HepG2 (cell line): ENCODE measurements around the gene NGLY1. TPM values are rescaled to one million over a fixed set of nuclear protein-coding genes. Genes with fewer than 3 reads are reported as not detected.

Source experiments
- ATF7 ChIP-seq, 2 experiments: fragments of 450-650 bp in 1 of 2; sonication (generic) in 1 of 2; formaldehyde crosslinking in 1 of 2; IDR thresholded peaks; 2 replicates each; pipeline versions ENCODE4 v1.4.0 to v1.6.1; 2016 to 2020; ENCODE audit warnings: antibody characterized with exemption in 1 of 2, mild to moderate bottlenecking in 1 of 2, missing genetic modification reagents in 1 of 2
- BHLHE40 ChIP-seq: IDR thresholded peaks from 2 replicates; pipeline ENCODE4 v1.6.1; 2011; ENCODE audit warnings: low read length, improper control_type of control experiment
- CREM ChIP-seq, 2 experiments: sonication (generic) in 1 of 2; formaldehyde crosslinking in 1 of 2; IDR thresholded peaks; 2 replicates each; pipeline versions ENCODE4 v1.4.0 to v1.6.1; 2016 to 2020; ENCODE audit warnings: antibody characterized with exemption in 1 of 2, mild to moderate bottlenecking in 1 of 2, missing genetic modification reagents in 1 of 2
- HNF1A ChIP-seq, 2 experiments: sonication (generic) in 1 of 2; formaldehyde crosslinking in 1 of 2; IDR thresholded peaks; 2 replicates each; pipeline versions ENCODE4 v1.4.0 to v1.6.1; 2016 to 2020; ENCODE audit warnings: borderline replicate concordance in 1 of 2, low read depth in 1 of 2, mild to moderate bottlenecking in 1 of 2, missing genetic modification reagents in 1 of 2
- HNRNPH1 ChIP-seq: fragments of 200-400 bp; formaldehyde crosslinking; optimal IDR thresholded peaks from 2 replicates; pipeline ENCODE3; 2017; ENCODE audit warnings: mild to moderate bottlenecking, low read depth, low read length
- MED8 ChIP-seq: sonication (generic); formaldehyde crosslinking; IDR thresholded peaks from 2 replicates; pipeline ENCODE4 v1.8.1; 2023; ENCODE audit warnings: mild to moderate bottlenecking, missing genetic modification reagents; ENCODE audit not compliant: insufficient replicate concordance
- MXI1 ChIP-seq: IDR thresholded peaks from 3 replicates; pipeline ENCODE4 v1.6.1; 2012; ENCODE audit warnings: low read depth, low read length, inconsistent platforms, borderline replicate concordance
- PAX8 ChIP-seq: sonication (generic); formaldehyde crosslinking; IDR thresholded peaks from 2 replicates; pipeline ENCODE4 v1.8.0; 2022; ENCODE audit warnings: mild to moderate bottlenecking, missing genetic modification reagents, borderline replicate concordance
- ZBTB38 ChIP-seq: sonication (generic); formaldehyde crosslinking; IDR thresholded peaks from 2 replicates; pipeline ENCODE4 v1.5.1; 2020; ENCODE audit warnings: mild to moderate bottlenecking, missing genetic modification reagents
- ZFP91 ChIP-seq: sonication (generic); formaldehyde crosslinking; IDR thresholded peaks from 2 replicates; pipeline ENCODE4 v1.9.0; 2022; ENCODE audit warnings: missing genetic modification reagents, mild to moderate bottlenecking, borderline replicate concordance
- ZNF33B ChIP-seq: sonication (generic); formaldehyde crosslinking; IDR thresholded peaks from 2 replicates; pipeline ENCODE4 v1.5.1; 2020; ENCODE audit warnings: mild to moderate bottlenecking, missing genetic modification reagents
- ZNF569 ChIP-seq: sonication (generic); formaldehyde crosslinking; IDR thresholded peaks from 2 replicates; pipeline ENCODE4 v1.5.0; 2020; ENCODE audit warnings: mild to moderate bottlenecking, missing genetic modification reagents, moderate library complexity, borderline replicate concordance
- ZNF891 ChIP-seq: sonication (generic); formaldehyde crosslinking; IDR thresholded peaks from 2 replicates; pipeline ENCODE4 v1.5.0; 2020; ENCODE audit warnings: mild to moderate bottlenecking, missing genetic modification reagents
- polyA plus RNA-seq, 8 experiments: library from polyadenylated mRNA; depleted of rRNA in 3 of 8; stranded (reverse) in 7 of 8; unstranded in 1 of 8; fragments of >200 nt; fragmentation: Illumina TruSeq in 4 of 8; extraction: Trizol in 4 of 8; gene quantifications; 2 replicates each; pipeline versions ENCODE4 v1.2.1 to v1.2.3, GENCODE V29; 2011 to 2016; ENCODE audit warnings: low read depth in 4 of 8, missing spikeins in 1 of 8, mixed read lengths in 1 of 8; ENCODE audit not compliant: insufficient read depth in 1 of 8
- total RNA-seq, 5 experiments: library from RNA; depleted of rRNA; stranded (reverse); fragments of >200 nt; fragmentation: Illumina TruSeq; extraction: Trizol; gene quantifications; 2 replicates each; pipeline ENCODE4 v1.2.3, GENCODE V29; 2016; ENCODE audit warnings: low read depth in 1 of 5
- TF ChIP-seq, protein P1 (sequence below): sonication (generic); formaldehyde crosslinking; IDR thresholded peaks from 2 replicates; pipeline ENCODE4 v1.4.0; 2020; ENCODE audit warnings: mild to moderate bottlenecking, low read depth, missing genetic modification reagents
- TF ChIP-seq, protein P2 (sequence below): sonication (generic); formaldehyde crosslinking; IDR thresholded peaks from 2 replicates; pipeline ENCODE4 v1.4.0; 2020; ENCODE audit warnings: mild to moderate bottlenecking, missing genetic modification reagents
- TF ChIP-seq, protein P3 (sequence below): sonication (generic); formaldehyde crosslinking; IDR thresholded peaks from 2 replicates; pipeline ENCODE4 v1.4.0; 2020; ENCODE audit warnings: missing genetic modification reagents

NGLY1 gene
- total and polyA plus RNA-seq, 2 of the 13 experiments (the other 11 are each of a cell fraction or from before 2014, with no cell fraction given), result 28.2 to 44.5 TPM

DNA sequence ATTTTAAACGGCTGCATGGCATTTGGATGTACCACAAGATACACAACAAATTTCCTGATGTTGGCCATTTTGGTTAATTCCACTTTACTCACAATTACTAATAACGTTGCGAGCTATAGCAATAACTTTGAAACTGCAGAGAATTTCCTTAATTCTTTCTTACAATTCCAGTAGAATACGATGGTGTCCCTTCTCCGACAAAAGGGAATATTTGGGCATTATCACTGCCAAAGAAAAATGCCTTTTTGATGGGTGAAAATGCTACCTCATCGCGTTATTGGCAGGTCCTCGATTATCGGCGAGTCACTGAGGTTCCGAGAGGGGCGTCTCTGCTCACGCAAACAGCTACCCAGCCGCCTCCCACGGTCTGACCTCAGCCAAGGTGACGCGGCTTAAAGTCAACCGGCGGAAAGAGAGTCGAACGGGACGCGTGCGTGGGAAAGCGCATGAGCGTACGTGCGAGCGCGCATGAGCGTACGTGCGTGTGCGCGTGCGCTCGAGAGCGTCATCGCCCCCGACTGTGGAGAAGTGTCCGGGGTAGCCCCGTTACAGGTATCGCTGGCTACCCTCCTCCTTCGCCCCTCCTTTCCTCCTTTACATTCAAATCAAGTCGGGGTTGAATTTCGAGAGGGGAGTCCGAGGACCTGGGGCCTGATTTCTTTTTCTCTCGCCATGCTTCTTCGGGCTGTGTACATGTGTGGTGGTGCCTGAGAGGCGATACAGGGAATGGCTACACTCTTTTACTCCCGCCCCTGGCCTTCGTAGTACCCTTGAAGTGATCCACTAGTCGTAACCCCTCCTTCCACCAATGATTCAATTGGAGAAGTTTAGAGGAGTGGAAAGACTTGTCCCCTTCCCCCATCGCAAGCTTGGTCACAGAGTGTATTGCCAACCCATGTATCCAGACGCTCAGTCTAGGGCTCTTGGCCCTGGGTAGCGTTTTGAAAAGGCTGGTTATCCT lies 6.6 kb upstream of the NGLY1 start, which contains the start of gene OXSM (continued):
- TF ChIP-seq, protein P1, sequence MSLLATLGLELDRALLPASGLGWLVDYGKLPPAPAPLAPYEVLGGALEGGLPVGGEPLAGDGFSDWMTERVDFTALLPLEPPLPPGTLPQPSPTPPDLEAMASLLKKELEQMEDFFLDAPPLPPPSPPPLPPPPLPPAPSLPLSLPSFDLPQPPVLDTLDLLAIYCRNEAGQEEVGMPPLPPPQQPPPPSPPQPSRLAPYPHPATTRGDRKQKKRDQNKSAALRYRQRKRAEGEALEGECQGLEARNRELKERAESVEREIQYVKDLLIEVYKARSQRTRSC (CRISPR knock-in tag), result peak; percentile 48; the same call in 1 of the 2 replicates
- no peak for TF ChIP-seq ZNF33B
- TF ChIP-seq, protein P2, sequence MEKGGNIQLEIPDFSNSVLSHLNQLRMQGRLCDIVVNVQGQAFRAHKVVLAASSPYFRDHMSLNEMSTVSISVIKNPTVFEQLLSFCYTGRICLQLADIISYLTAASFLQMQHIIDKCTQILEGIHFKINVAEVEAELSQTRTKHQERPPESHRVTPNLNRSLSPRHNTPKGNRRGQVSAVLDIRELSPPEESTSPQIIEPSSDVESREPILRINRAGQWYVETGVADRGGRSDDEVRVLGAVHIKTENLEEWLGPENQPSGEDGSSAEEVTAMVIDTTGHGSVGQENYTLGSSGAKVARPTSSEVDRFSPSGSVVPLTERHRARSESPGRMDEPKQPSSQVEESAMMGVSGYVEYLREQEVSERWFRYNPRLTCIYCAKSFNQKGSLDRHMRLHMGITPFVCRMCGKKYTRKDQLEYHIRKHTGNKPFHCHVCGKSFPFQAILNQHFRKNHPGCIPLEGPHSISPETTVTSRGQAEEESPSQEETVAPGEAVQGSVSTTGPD, result no peak
- TF ChIP-seq, protein P3, sequence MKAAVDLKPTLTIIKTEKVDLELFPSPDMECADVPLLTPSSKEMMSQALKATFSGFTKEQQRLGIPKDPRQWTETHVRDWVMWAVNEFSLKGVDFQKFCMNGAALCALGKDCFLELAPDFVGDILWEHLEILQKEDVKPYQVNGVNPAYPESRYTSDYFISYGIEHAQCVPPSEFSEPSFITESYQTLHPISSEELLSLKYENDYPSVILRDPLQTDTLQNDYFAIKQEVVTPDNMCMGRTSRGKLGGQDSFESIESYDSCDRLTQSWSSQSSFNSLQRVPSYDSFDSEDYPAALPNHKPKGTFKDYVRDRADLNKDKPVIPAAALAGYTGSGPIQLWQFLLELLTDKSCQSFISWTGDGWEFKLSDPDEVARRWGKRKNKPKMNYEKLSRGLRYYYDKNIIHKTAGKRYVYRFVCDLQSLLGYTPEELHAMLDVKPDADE (CRISPR knock-in tag), result no peak
- peak; percentile 79 for TF ChIP-seq BHLHE40
- TF ChIP-seq ZBTB38 (CRISPR knock-in tag), result peak; percentile 96
- no peak for TF ChIP-seq ATF7 (IDR thresholded peaks at IDR 0.05)
- TF ChIP-seq ATF7 (CRISPR knock-in tag; IDR thresholded peaks at IDR 0.05), result peak; percentile 67; the same call in 1 of the 2 replicates
- 0 out of 2 replicates have a peak, but pooled peaks have one; percentile 67 for TF ChIP-seq ZNF891
- TF ChIP-seq PAX8 (CRISPR knock-in tag), result no peak
- TF ChIP-seq CREM (IDR thresholded peaks at IDR 0.05), result peak; percentile 76; the same call in 1 of the 2 replicates
- TF ChIP-seq CREM (CRISPR knock-in tag; IDR thresholded peaks at IDR 0.05), result no peak
- peak; percentile 67; the same call in 1 of the 3 replicates for TF ChIP-seq MXI1
- TF ChIP-seq ZFP91, result peak; percentile 95
- 0 out of 2 replicates have a peak, but pooled peaks have one; percentile 17 for TF ChIP-seq HNF1A (IDR thresholded peaks at IDR 0.05; ENCODE audit: low read depth)
- no peak for TF ChIP-seq HNF1A (CRISPR knock-in tag; IDR thresholded peaks at IDR 0.05; ENCODE audit: borderline replicate concordance)
- TF ChIP-seq MED8 (CRISPR knock-in tag), result no peak
- no peak for TF ChIP-seq HNRNPH1
- TF ChIP-seq ZNF569 (CRISPR knock-in tag), result peak; percentile 54; the same call in 1 of the 2 replicates
